ENCODE data around the gene USP49. TPM values are rescaled to one million over a fixed set of nuclear protein-coding genes. Genes with fewer than 3 reads are reported as not detected.

USP49 gene
- total RNA-seq, 6 donors from 2014 or later = 2.7 to 16.8 (median 4.3) TPM

DNA sequence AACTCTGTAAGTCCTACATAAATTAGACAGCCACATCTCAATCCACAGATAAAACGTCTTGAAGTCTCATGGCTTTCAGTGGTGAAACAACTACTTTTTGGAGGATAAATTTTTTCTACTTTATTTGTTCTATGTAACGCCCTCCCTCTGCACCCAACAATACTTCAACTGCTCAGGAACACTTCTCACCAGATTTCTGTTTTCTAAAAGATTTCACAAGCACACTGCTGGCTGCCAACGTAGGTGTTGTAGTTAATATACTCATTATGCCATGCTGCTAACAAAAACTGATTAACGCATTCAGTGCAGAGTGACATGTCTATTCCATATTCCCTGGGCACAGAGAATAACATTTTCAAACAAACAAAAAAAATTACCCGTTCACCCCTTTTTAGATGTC lies 10.2 kb downstream of the USP49 start:
- ATAC-seq (ENCODE audit: low FRiP score in 2 of 2) (no peak), DNase-seq (peak in 1 of 2 donors; percentile 43)
- no peak overlapping the region for H3K27ac ChIP-seq
- TF ChIP-seq POLR2A (IDR thresholded peaks at IDR 0.05) (no peak), EP300 (IDR thresholded peaks at IDR 0.05) (no peak), POLR2AphosphoS5 (IDR thresholded peaks at IDR 0.05) (no peak)
- TF ChIP-seq, protein P1, sequence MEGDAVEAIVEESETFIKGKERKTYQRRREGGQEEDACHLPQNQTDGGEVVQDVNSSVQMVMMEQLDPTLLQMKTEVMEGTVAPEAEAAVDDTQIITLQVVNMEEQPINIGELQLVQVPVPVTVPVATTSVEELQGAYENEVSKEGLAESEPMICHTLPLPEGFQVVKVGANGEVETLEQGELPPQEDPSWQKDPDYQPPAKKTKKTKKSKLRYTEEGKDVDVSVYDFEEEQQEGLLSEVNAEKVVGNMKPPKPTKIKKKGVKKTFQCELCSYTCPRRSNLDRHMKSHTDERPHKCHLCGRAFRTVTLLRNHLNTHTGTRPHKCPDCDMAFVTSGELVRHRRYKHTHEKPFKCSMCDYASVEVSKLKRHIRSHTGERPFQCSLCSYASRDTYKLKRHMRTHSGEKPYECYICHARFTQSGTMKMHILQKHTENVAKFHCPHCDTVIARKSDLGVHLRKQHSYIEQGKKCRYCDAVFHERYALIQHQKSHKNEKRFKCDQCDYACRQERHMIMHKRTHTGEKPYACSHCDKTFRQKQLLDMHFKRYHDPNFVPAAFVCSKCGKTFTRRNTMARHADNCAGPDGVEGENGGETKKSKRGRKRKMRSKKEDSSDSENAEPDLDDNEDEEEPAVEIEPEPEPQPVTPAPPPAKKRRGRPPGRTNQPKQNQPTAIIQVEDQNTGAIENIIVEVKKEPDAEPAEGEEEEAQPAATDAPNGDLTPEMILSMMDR (IDR thresholded peaks at IDR 0.05) = no peak
- H3K27me3 ChIP-seq = no peaks in the 10 kb centered on the region
- no peaks in the 10 kb centered on the region for H3K9me3 ChIP-seq
- H3K4me3 ChIP-seq = no peak overlapping the region
- H3K36me3 ChIP-seq = no peaks in the 10 kb centered on the region
- H3K4me1 ChIP-seq = peaks cover 0 to 2% (median 0%) of the 10 kb centered on the region in 4 donors
- WGBS, 2 donors = 66 to 81% methylated on average over 5 of the region's 5 CpGs

DNA sequence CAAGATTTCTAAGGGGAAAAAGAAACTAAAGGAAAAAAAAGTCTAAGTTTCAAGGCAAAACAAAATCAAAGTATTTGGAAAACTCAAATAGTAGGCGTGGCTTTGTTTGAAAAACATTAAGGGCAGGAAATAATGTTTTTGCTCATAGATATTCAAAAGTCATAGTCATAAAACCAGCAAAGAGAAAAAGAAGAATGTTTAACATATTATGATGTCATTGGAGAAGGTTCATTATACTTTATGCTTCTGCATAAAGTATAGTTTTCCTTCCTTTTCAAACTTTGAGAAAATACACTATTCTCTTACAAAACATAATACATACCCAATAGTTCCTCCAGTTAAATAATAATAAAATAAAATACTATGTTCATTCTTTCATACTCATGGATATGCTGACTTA lies 13.7 kb downstream of the USP49 start:
- 85 to 98% methylated on average over 1 of the region's 1 CpG for WGBS, 2 donors
- Histone ChIP-seq H3K27ac (no peak overlapping the region), H3K27me3 (no peaks in the 10 kb centered on the region), H3K4me3 (no peak overlapping the region), H3K36me3 (no peaks in the 10 kb centered on the region), H3K9me3 (no peaks in the 10 kb centered on the region), H3K4me1 (peaks cover 0 to 2% (median 0%) of the 10 kb centered on the region in 4 donors)
- ATAC-seq (ENCODE audit: low FRiP score in 2 of 2) = no peak
- no peak for DNase-seq
- TF ChIP-seq POLR2A (IDR thresholded peaks at IDR 0.05) (no peak), POLR2AphosphoS5 (IDR thresholded peaks at IDR 0.05) (no peak), EP300 (IDR thresholded peaks at IDR 0.05) (no peak)
- TF ChIP-seq, protein P1 (IDR thresholded peaks at IDR 0.05) = no peak

DNA sequence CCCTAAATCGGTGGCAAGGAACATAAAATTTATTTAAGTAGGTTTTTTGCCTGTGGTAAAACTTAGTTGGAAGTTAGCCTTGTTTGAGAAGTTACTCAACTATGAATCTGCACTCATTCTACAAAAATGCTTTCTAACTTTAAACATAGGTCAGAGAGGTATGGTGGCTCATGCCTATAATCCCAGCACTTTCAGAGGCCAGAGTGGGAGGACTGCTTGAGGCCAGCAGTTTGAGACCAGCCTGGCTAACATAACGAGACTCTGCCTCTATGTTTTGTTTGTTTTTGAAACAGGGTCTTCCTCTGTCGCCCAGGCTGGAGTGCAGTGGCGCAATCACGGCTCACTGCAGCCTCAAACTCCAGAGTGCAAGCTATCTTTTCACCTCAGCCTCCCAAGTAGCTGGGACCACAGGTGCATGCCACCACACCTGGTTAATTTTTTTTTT lies 16.2 kb downstream of the USP49 start:
- 77 to 79% methylated on average over 5 of the region's 5 CpGs for WGBS, 2 donors
- ATAC-seq (ENCODE audit: low FRiP score in 2 of 2) = no peak

DNA sequence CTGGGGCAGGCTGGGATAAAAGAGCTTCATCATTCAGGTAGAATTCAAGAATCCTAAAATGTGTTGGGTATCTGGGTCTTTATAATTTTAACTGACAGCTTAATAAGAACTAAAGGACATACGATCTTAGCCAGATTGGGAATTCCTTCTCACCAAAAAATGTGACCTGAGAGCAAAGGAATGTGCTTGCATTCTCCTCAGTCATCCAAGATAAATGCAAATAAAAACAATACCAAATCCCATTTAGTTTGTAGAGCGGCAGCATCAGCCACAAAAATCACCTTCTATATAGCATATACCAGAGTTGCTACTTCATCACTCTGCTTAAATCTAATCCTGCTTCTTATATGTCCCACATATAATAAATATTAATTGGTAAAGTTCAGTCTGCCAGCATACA lies 16.9 kb downstream of the USP49 start:
- Histone ChIP-seq H3K9me3 (no peaks in the 10 kb centered on the region), H3K4me1 (no peaks in the 10 kb centered on the region), H3K27ac (no peak overlapping the region), H3K27me3 (no peaks in the 10 kb centered on the region), H3K36me3 (no peaks in the 10 kb centered on the region), H3K4me3 (no peak overlapping the region)
- ATAC-seq (ENCODE audit: low FRiP score in 2 of 2) (no peak), DNase-seq (no peak)
- TF ChIP-seq, protein P1 (IDR thresholded peaks at IDR 0.05) = no peak
- no peak for TF ChIP-seq POLR2A (IDR thresholded peaks at IDR 0.05)
- TF ChIP-seq POLR2AphosphoS5 (IDR thresholded peaks at IDR 0.05) = no peak
- TF ChIP-seq EP300 (IDR thresholded peaks at IDR 0.05) = no peak
- WGBS, 2 donors = 79 to 89% methylated on average over 2 of the region's 2 CpGs

More for the DNA sequence above, 16.2 kb downstream of the USP49 start:
- Histone ChIP-seq H3K27ac (no peak overlapping the region), H3K4me1 (no peaks in the 10 kb centered on the region), H3K36me3 (no peaks in the 10 kb centered on the region), H3K27me3 (no peaks in the 10 kb centered on the region), H3K4me3 (no peak overlapping the region), H3K9me3 (no peaks in the 10 kb centered on the region)
- DNase-seq = no peak
- TF ChIP-seq POLR2A (IDR thresholded peaks at IDR 0.05) (no peak), EP300 (IDR thresholded peaks at IDR 0.05) (no peak), POLR2AphosphoS5 (IDR thresholded peaks at IDR 0.05) (no peak)
- TF ChIP-seq, protein P1 (IDR thresholded peaks at IDR 0.05) = no peak

DNA sequence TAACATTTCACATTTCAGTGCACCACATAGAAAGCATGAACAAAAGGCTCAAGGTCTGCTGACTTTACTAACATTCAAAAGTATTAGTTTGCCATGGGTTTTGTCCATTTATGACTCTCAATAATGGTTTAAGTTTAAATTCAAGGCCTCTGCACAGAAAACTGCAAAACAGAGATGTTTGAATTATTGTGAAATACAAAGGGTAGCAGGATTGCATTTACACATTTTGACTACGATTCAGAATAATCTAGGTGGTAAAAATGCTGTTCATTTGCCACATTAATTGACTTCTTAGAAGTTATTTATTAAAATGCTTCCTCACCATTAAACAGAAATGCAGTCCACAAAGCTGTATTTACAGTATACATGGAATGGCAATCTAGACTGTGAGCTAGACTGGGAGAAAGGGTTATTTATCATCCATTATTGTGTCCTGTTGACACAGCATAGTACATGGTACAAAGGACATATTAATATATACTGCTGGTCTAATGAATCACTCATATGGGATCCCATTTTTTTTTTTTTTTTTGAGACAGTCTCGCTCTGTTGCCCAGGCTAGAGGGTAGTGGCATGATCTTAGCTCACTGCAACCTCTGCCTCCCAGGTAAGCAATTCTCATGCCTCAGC lies 18.0 kb downstream of the USP49 start:
- no peaks in the 10 kb centered on the region for H3K27me3 ChIP-seq
- H3K27ac ChIP-seq = no peak overlapping the region
- H3K36me3 ChIP-seq = no peaks in the 10 kb centered on the region
- WGBS, 2 donors = 94 to 97% methylated on average over 2 of the region's 2 CpGs
- no peaks in the 10 kb centered on the region for H3K9me3 ChIP-seq
- TF ChIP-seq EP300 (IDR thresholded peaks at IDR 0.05) = no peak
- no peak for TF ChIP-seq POLR2A (IDR thresholded peaks at IDR 0.05)
- TF ChIP-seq POLR2AphosphoS5 (IDR thresholded peaks at IDR 0.05) = no peak
- TF ChIP-seq, protein P1 (IDR thresholded peaks at IDR 0.05) = no peak
- no peaks in the 10 kb centered on the region for H3K4me1 ChIP-seq
- DNase-seq = no peak
- H3K4me3 ChIP-seq = no peak overlapping the region
- ATAC-seq (ENCODE audit: low FRiP score in 2 of 2) = no peak
